Measurements from ENCODE around the gene KLRF1. TPM values are rescaled to one million over a fixed set of nuclear protein-coding genes. Genes with fewer than 3 reads are reported as not detected.
"Not testable (repeated sequence)": the region's sequence is repeated elsewhere in the genome, so short reads cannot be mapped to it uniquely, and the experiment has no call there.

Gene KLRF1
- total RNA-seq, 2 experiments from 2014 or later: 0.42 TPM; not detected in 1

DNA sequence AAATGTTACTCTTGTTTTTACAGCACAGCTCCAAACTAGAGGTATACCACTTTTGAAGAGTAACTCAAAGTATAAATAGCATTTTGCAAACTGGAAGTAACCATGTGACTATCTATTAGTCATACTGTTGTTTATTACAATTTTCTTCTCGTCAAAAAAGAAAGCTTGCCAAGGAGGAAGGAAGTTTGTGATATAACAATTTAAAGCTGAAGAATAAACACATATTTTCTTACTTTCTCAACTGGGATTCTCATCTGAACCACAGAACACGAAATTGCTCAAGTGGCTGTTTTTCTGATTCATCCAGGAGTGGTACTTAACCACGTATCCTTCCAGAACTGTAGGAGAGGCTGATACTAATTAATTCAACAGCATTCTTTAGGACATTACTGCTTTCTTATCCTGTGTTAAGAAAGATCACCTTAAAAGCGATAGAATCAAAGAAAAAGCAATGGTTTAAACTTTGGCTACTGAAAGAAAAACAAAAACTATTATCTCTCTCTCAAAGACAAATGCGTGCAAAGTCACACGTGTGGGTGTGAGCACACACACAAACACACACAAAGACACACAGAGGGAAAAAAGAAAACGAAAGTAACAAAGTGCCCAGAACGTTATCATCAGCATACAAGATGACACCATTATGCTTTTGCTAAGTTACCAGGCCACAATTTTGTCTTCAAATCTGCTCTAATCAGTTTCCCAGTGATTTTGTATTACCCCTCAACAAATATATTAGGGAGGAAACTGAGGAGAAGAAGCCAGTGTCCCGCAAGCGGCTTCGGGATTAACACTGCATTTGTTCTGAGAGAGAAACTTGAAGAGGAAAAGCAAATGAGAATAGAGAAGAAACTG is 42.3 kb downstream of the KLRF1 start, which contains the start of gene CLEC2B:
CLEC2B (minus strand) TSS at position 48 of the 855 bp plus-strand sequence.
- Mint-ChIP-seq H3K36me3 (ENCODE audit: low read depth) (peaks cover 27% of the 10 kb centered on the region), H3K9me3 (ENCODE audit: insufficient read depth) (no peaks in the 10 kb centered on the region), H3K27ac (peak within 1 kb of the TSS; percentile 91), H3K27me3 (ENCODE audit: low read depth) (no peaks in the 10 kb centered on the region), H3K4me1 (ENCODE audit: low read depth) (peaks cover 22% of the 10 kb centered on the region), H3K4me3 (peak within 1 kb of the TSS; percentile 79)
- ATAC-seq: peak; percentile 55
- ChIA-PET CTCF (interaction anchor here (0.6 to 4.8 kb wide), 8 partner anchors 18 to 127 kb away, joined by 3 to 38 read pairs (median 5); partner anchors contain the start of gene CD69), POLR2A (interaction anchor here (0.6 to 7.6 kb wide), 20 partner anchors 37 to 688 kb away, joined by 3 to 251 read pairs (median 4); partner anchors contain the start of genes CD69, CLEC2D and GABARAPL1)
- peak; percentile 58 for DNase-seq

GRCh38 chr12:9870286-9870866 is 43.1 kb downstream of the KLRF1 start:
- ATAC-seq (no peak), DNase-seq (peak; percentile 37)
- Mint-ChIP-seq H3K4me1 (ENCODE audit: low read depth) (peaks cover 17% of the 10 kb centered on the region), H3K9me3 (ENCODE audit: insufficient read depth) (peaks cover 4% of the 10 kb centered on the region), H3K4me3 (peak overlapping the region; percentile 79), H3K27me3 (ENCODE audit: low read depth) (no peaks in the 10 kb centered on the region), H3K27ac (peak overlapping the region; percentile 91), H3K36me3 (ENCODE audit: low read depth) (peaks cover 20% of the 10 kb centered on the region)
- POLR2A ChIA-PET: interaction anchor here (0.6 to 1.0 kb wide), 5 partner anchors 31 to 112 kb away, joined by 3 to 5 read pairs (median 3); no protein-coding TSS in a partner anchor
- CTCF ChIA-PET: interaction anchor here (0.8 to 3.3 kb wide), 2 partner anchors 36 to 57 kb away, joined by 3 to 11 read pairs; no protein-coding TSS in a partner anchor

GRCh38 chr12:9872162-9872561 is 44.9 kb downstream of the KLRF1 start:
- no peak overlapping the region for H3K4me3 Mint-ChIP-seq
- no peak for DNase-seq
- H3K27me3 Mint-ChIP-seq (ENCODE audit: low read depth): no peaks in the 10 kb centered on the region
- POLR2A ChIA-PET: interaction anchor here (0.5 to 1.8 kb wide), 4 partner anchors 73 to 221 kb away, joined by 3 to 4 read pairs (median 3); no protein-coding TSS in a partner anchor
- H3K9me3 Mint-ChIP-seq (ENCODE audit: insufficient read depth): peaks cover 7% of the 10 kb centered on the region
- CTCF ChIA-PET: interaction anchor here (0.7 to 3.3 kb wide), 10 partner anchors 28 to 253 kb away, joined by 3 to 11 read pairs (median 3); no protein-coding TSS in a partner anchor
- H3K27ac Mint-ChIP-seq: no peak overlapping the region
- ATAC-seq: no peak
- H3K4me1 Mint-ChIP-seq (ENCODE audit: low read depth): peaks cover 17% of the 10 kb centered on the region
- peaks cover 14% of the 10 kb centered on the region for H3K36me3 Mint-ChIP-seq (ENCODE audit: low read depth)

DNA sequence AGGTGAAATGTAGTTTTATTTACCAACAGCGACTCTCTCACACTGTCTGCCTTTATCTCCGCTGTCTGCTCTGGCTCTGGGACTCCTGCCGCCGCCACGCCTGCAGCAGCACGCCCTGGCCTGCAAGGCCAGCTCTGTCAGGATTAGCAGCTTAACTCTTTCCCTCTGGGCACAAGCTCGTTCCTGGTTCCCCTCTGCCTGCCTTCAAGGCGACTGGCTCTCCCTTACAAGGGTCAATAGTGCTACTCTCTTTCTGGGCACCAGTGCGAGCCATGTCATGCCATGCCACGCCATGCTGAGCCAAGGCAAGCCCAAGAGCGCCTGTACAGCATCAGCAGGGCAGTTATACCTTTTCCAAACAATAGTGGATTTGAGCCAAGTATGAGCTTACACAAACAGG is 45.5 kb downstream of the KLRF1 start:
- H3K9me3 Mint-ChIP-seq (ENCODE audit: insufficient read depth): peaks cover 7% of the 10 kb centered on the region
- H3K27me3 Mint-ChIP-seq (ENCODE audit: low read depth): no peaks in the 10 kb centered on the region
- H3K27ac Mint-ChIP-seq: no peak overlapping the region
- DNase-seq: no peak
- peaks cover 10% of the 10 kb centered on the region for H3K36me3 Mint-ChIP-seq (ENCODE audit: low read depth)
- ATAC-seq: no peak
- CTCF ChIA-PET: interaction anchor here (0.9 to 3.3 kb wide), 6 partner anchors 27 to 253 kb away, joined by 3 to 11 read pairs (median 3); no protein-coding TSS in a partner anchor
- POLR2A ChIA-PET: interaction anchor here (1.0 kb wide), 1 partner anchor 114 kb away, joined by 3 read pairs; no protein-coding TSS in a partner anchor
- H3K4me1 Mint-ChIP-seq (ENCODE audit: low read depth): peaks cover 17% of the 10 kb centered on the region
- H3K4me3 Mint-ChIP-seq: no peak overlapping the region

GRCh38 chr12:9876120-9876519 is 48.8 kb downstream of the KLRF1 start:
- H3K27me3 Mint-ChIP-seq (ENCODE audit: low read depth); H3K27ac Mint-ChIP-seq; DNase-seq; ATAC-seq; H3K4me3 Mint-ChIP-seq; POLR2A ChIA-PET: not testable (repeated sequence)
- CTCF ChIA-PET: interaction anchor here (1.7 kb wide), 1 partner anchor 126 kb away, joined by 4 read pairs; no protein-coding TSS in a partner anchor
- peaks cover 13% of the 10 kb centered on the region for H3K9me3 Mint-ChIP-seq (ENCODE audit: insufficient read depth)
- H3K4me1 Mint-ChIP-seq (ENCODE audit: low read depth): peaks cover 23% of the 10 kb centered on the region
- H3K36me3 Mint-ChIP-seq (ENCODE audit: low read depth): peaks cover 10% of the 10 kb centered on the region

DNA sequence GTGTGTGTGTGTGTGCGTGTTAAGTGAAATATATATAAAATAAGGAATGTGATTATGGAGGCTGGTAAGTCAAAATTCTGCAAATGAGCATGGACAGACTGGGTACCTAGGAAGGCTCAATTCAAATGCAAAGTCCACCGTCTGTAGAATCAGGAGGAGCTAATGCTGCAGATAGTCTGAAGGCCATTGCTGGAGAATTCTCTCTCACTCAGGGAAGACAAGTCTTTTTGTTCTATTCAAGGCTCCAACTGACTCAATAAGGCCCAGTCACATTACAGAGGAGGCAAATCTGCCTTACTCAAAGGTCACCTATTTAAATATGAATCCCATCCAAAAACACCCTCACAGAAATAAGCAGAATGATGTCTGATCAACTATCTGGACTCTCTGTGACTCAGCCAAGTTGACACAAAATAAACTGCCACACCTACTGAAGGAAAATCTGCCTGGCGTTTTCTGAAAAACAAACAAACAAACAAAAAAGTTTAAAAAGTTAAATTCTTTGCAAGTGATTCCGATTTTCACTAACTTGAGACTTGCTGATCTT is 53.3 kb downstream of the KLRF1 start:
- Mint-ChIP-seq H3K27ac (peak overlapping the region; percentile 22), H3K36me3 (ENCODE audit: low read depth) (peaks cover 10% of the 10 kb centered on the region), H3K4me1 (ENCODE audit: low read depth) (peaks cover 25% of the 10 kb centered on the region), H3K4me3 (no peak overlapping the region), H3K27me3 (ENCODE audit: low read depth) (no peaks in the 10 kb centered on the region), H3K9me3 (ENCODE audit: insufficient read depth) (peaks cover 6% of the 10 kb centered on the region)
- DNase-seq: no peak
- ChIA-PET CTCF (interaction anchor here (0.6 to 1.0 kb wide), 2 partner anchors 45 to 315 kb away, joined by 3 read pairs; no protein-coding TSS in a partner anchor), POLR2A (no interaction called here)
- no peak for ATAC-seq

DNA sequence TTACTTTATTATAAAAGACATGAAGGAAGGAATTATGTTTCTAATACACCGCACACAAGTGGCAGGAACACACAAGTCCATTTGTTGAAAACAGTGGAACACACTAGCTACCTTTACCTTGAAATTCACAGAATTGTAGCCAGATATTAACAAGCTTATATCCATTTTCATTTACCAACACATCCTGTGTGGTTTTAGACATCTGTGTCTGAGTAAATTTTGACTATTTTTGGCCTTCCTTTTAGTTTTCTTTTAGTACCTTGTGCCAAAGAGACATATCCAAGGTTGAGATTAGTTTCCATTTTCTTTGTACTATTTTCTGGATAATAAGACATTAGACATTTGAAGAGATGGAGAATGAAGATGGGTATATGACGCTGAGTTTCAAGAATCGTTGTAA is 54.0 kb downstream of the KLRF1 start, which contains the start of gene KLRF2:
KLRF2 (plus strand) TSS at position 244 of the 400 bp plus-strand sequence; CDS start at position 351, 107 bp downstream.
- peaks cover 8% of the 10 kb centered on the region for H3K36me3 Mint-ChIP-seq (ENCODE audit: low read depth)
- no peak for DNase-seq
- peak within 1 kb of the TSS; percentile 49 for H3K4me3 Mint-ChIP-seq
- H3K27ac Mint-ChIP-seq: peak within 1 kb of the TSS; percentile 60
- peaks cover 7% of the 10 kb centered on the region for H3K9me3 Mint-ChIP-seq (ENCODE audit: insufficient read depth)
- H3K27me3 Mint-ChIP-seq (ENCODE audit: low read depth): no peaks in the 10 kb centered on the region
- POLR2A ChIA-PET: no interaction called here
- ATAC-seq: no peak
- peaks cover 25% of the 10 kb centered on the region for H3K4me1 Mint-ChIP-seq (ENCODE audit: low read depth)
- CTCF ChIA-PET: no interaction called here

- DNase-seq (no peak), ATAC-seq (no peak)
- Mint-ChIP-seq H3K4me3 (no peak overlapping the region), H3K9me3 (ENCODE audit: insufficient read depth) (peaks cover 14% of the 10 kb centered on the region), H3K4me1 (ENCODE audit: low read depth) (peaks cover 26% of the 10 kb centered on the region), H3K27ac (no peak overlapping the region), H3K36me3 (ENCODE audit: low read depth) (peaks cover 8% of the 10 kb centered on the region), H3K27me3 (ENCODE audit: low read depth) (no peaks in the 10 kb centered on the region)
- CTCF ChIA-PET: no interaction called here
- POLR2A ChIA-PET: no interaction called here
Observed at GRCh38 chr12:9881988-9882387, 54.7 kb downstream of the KLRF1 start.

DNA sequence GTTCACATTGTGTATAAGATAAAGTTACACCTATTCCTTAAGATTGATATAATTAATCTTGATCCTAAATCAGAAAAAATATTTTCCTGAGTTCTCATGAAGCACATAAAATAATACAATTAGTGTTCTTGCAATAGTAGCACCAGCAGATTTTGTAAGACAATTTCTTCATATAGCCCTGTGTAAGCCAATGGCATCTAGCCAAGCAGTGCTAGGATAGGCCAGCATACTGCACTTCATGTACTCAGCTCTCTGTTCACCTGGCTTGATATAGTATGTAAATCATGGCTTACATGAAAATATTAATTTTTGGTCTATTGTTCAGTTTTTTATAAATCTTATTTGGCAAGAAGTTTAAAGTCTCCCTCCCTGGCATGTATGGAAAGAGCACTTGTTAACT is 55.9 kb downstream of the KLRF1 start:
- no peak overlapping the region for H3K27ac Mint-ChIP-seq
- no peak overlapping the region for H3K4me3 Mint-ChIP-seq
- H3K36me3 Mint-ChIP-seq (ENCODE audit: low read depth): peaks cover 8% of the 10 kb centered on the region
- peaks cover 15% of the 10 kb centered on the region for H3K9me3 Mint-ChIP-seq (ENCODE audit: insufficient read depth)
- no peak for ATAC-seq
- H3K27me3 Mint-ChIP-seq (ENCODE audit: low read depth): no peaks in the 10 kb centered on the region
- DNase-seq: no peak
- ChIA-PET POLR2A (no interaction called here), CTCF (interaction anchor here (0.8 to 1.4 kb wide), 2 partner anchors 24 to 42 kb away, joined by 3 read pairs; no protein-coding TSS in a partner anchor)
- peaks cover 27% of the 10 kb centered on the region for H3K4me1 Mint-ChIP-seq (ENCODE audit: low read depth)

- Mint-ChIP-seq H3K4me3 (no peak overlapping the region), H3K9me3 (ENCODE audit: insufficient read depth) (peaks cover 11% of the 10 kb centered on the region), H3K36me3 (ENCODE audit: low read depth) (peaks cover 3% of the 10 kb centered on the region), H3K27me3 (ENCODE audit: low read depth) (no peaks in the 10 kb centered on the region), H3K27ac (peak overlapping the region; percentile 69), H3K4me1 (ENCODE audit: low read depth) (peaks cover 17% of the 10 kb centered on the region)
- ATAC-seq (no peak), DNase-seq (no peak)
- ChIA-PET CTCF (no interaction called here), POLR2A (no interaction called here)
Observed at GRCh38 chr12:9888665-9889273, 61.5 kb downstream of the KLRF1 start.

All from activated CD8-positive, alpha-beta T cell treated with anti-CD3 and anti-CD28 coated beads, Interleukin-2, amount 10 ng/mL, durations not matched to agents 7 days and 5 days (primary cell).